HepG2 (cell line): ENCODE data around the gene GDF7. TPM values are rescaled to one million over a fixed set of nuclear protein-coding genes. Genes with fewer than 3 reads are reported as not detected.

Experiments
- ETV6 ChIP-seq: sonication (generic); formaldehyde crosslinking; conservative IDR thresholded peaks from 2 replicates; pipeline ENCODE4 v1.4.0; 2020; ENCODE audit warnings: missing genetic modification reagents
- IRF9 ChIP-seq: sonication (generic); formaldehyde crosslinking; IDR thresholded peaks from 2 replicates; pipeline ENCODE4 v1.8.0; 2022; ENCODE audit warnings: missing genetic modification reagents, mild to moderate bottlenecking, borderline replicate concordance
- ISX ChIP-seq: sonication (generic); formaldehyde crosslinking; conservative IDR thresholded peaks from 2 replicates; pipeline ENCODE4 v1.5.0; 2020; ENCODE audit warnings: missing genetic modification reagents
- JUND ChIP-seq: sonication (generic); formaldehyde crosslinking; IDR thresholded peaks from 2 replicates; pipeline ENCODE4 v1.8.0; 2022; ENCODE audit warnings: mild to moderate bottlenecking, missing genetic modification reagents
- KLF11 ChIP-seq: IDR thresholded peaks from 2 replicates; pipeline ENCODE4 v1.6.1; 2016; ENCODE audit warnings: missing compliant biosample characterization
- MATR3 ChIP-seq: sonication (generic); formaldehyde crosslinking; IDR thresholded peaks from 2 replicates; pipeline ENCODE4 v1.4.0; 2020; ENCODE audit warnings: missing genetic modification reagents
- NFAT5 ChIP-seq: sonication (generic); formaldehyde crosslinking; IDR thresholded peaks from 2 replicates; pipeline ENCODE4 v1.4.0; 2020; ENCODE audit warnings: missing genetic modification reagents
- PHF8 ChIP-seq: sonication (generic); formaldehyde crosslinking; IDR thresholded peaks from 2 replicates; pipeline ENCODE4 v1.5.0; 2020; ENCODE audit warnings: missing genetic modification reagents
- PRPF4 ChIP-seq: fragments of 200-400 bp; formaldehyde crosslinking; IDR thresholded peaks from 2 replicates; pipeline ENCODE4 v1.6.1; 2016; ENCODE audit warnings: low read length, low read depth; ENCODE audit not compliant: poor library complexity, severe bottlenecking
- TP53 ChIP-seq: sonication (generic); formaldehyde crosslinking; conservative IDR thresholded peaks from 2 replicates; pipeline ENCODE4 v1.4.0; 2020; ENCODE audit warnings: missing genetic modification reagents
- ZNF326 ChIP-seq: sonication (generic); formaldehyde crosslinking; IDR thresholded peaks from 2 replicates; pipeline ENCODE4 v1.4.0; 2020; ENCODE audit warnings: missing genetic modification reagents, borderline replicate concordance
- ZNF430 ChIP-seq: sonication (generic); formaldehyde crosslinking; IDR thresholded peaks from 2 replicates; pipeline ENCODE4 v1.9.0; 2021; ENCODE audit warnings: mild to moderate bottlenecking, missing genetic modification reagents
- ZNF709 ChIP-seq: sonication (generic); formaldehyde crosslinking; IDR thresholded peaks from 2 replicates; pipeline ENCODE4 v1.5.0; 2020; ENCODE audit warnings: mild to moderate bottlenecking, missing genetic modification reagents
- polyA plus RNA-seq, 8 experiments: library from polyadenylated mRNA; depleted of rRNA in 3 of 8; stranded (reverse) in 7 of 8; unstranded in 1 of 8; fragments of >200 nt; fragmentation: Illumina TruSeq in 4 of 8; extraction: Trizol in 4 of 8; gene quantifications; 2 replicates each; pipeline versions ENCODE4 v1.2.1 to v1.2.3, GENCODE V29; 2011 to 2016; ENCODE audit warnings: low read depth in 4 of 8, missing spikeins in 1 of 8, mixed read lengths in 1 of 8; ENCODE audit not compliant: insufficient read depth in 1 of 8
- total RNA-seq, 5 experiments: library from RNA; depleted of rRNA; stranded (reverse); fragments of >200 nt; fragmentation: Illumina TruSeq; extraction: Trizol; gene quantifications; 2 replicates each; pipeline ENCODE4 v1.2.3, GENCODE V29; 2016; ENCODE audit warnings: low read depth in 1 of 5
- TF ChIP-seq, protein P1 (sequence below): sonication (generic); formaldehyde crosslinking; IDR thresholded peaks from 2 replicates; pipeline ENCODE4 v1.5.0; 2020; ENCODE audit warnings: mild to moderate bottlenecking, missing genetic modification reagents
- TF ChIP-seq, protein P2 (sequence below): sonication (generic); formaldehyde crosslinking; IDR thresholded peaks from 2 replicates; pipeline ENCODE4 v1.8.0; 2022; ENCODE audit warnings: missing genetic modification reagents, mild to moderate bottlenecking, moderate library complexity, borderline replicate concordance

GDF7 gene
- total and polyA plus RNA-seq, 2 of the 13 experiments (the other 11 are each of a cell fraction or from before 2014, with no cell fraction given), result 1.6 to 15.0 TPM

DNA sequence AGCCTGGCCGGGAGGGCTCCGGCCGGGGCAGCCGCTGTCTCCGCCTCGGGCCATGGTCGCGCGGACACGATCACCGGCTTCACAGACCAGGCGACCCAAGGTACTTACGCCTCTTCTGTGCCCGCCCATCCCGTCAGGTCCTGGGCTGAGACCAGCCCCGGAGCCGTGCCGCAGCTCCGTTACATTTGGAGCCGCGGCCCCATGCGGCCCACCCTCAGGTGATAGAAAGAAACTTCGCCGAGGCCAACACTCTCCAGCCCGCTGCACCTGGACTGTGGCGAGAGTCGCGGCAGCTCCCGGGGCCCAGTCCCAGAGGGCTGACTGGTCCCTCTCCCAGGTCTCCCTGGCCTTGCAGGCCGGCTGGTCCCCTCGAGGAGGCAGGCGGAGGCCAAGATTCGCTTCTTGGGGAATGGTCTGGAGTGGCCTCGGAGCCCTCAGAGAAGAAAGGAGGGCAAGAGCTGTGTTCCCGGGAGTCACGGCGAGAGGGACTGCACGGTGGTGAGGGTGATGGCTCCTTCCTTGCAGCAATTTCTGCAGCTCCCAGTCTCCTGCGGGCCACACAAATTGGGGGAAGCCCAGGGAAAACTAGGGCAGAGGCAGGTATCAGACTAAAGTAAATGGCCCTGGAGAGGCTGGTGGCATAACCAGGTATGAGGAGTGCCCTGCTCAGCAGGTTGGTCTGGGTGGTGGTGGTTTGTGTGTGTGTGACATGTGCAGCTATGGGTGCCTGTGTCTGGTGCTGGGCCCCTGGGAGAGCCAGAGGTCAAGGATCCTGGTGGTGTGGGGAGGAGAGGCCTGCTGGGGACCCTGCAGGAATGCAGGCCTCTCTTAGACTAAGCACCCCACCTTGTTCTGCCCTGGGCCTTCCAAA lies 822 bp downstream of the GDF7 start (continued):
- TF ChIP-seq IRF9 (CRISPR knock-in tag), result no peak
- no peak for TF ChIP-seq ZNF326 (CRISPR knock-in tag)
- no peak for TF ChIP-seq ETV6
- peak; percentile 79 for TF ChIP-seq ZNF430
- TF ChIP-seq ISX, result no peak
- no peak for TF ChIP-seq TP53 (CRISPR knock-in tag)
- no peak; the same call in 1 of the 2 replicates for TF ChIP-seq ZNF709 (CRISPR knock-in tag)
- TF ChIP-seq NFAT5, result 0 out of 2 replicates have a peak, but pooled peaks have one; percentile 31
- TF ChIP-seq PHF8 (CRISPR knock-in tag), result peak; percentile 75
- TF ChIP-seq PRPF4, result no peak
- no peak for TF ChIP-seq KLF11
- TF ChIP-seq, protein P1, sequence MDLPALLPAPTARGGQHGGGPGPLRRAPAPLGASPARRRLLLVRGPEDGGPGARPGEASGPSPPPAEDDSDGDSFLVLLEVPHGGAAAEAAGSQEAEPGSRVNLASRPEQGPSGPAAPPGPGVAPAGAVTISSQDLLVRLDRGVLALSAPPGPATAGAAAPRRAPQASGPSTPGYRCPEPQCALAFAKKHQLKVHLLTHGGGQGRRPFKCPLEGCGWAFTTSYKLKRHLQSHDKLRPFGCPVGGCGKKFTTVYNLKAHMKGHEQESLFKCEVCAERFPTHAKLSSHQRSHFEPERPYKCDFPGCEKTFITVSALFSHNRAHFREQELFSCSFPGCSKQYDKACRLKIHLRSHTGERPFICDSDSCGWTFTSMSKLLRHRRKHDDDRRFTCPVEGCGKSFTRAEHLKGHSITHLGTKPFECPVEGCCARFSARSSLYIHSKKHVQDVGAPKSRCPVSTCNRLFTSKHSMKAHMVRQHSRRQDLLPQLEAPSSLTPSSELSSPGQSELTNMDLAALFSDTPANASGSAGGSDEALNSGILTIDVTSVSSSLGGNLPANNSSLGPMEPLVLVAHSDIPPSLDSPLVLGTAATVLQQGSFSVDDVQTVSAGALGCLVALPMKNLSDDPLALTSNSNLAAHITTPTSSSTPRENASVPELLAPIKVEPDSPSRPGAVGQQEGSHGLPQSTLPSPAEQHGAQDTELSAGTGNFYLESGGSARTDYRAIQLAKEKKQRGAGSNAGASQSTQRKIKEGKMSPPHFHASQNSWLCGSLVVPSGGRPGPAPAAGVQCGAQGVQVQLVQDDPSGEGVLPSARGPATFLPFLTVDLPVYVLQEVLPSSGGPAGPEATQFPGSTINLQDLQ (CRISPR knock-in tag), result 0 out of 2 replicates have a peak, but pooled peaks have one; percentile 28
- no peak for TF ChIP-seq JUND (CRISPR knock-in tag)
- TF ChIP-seq, protein P2, sequence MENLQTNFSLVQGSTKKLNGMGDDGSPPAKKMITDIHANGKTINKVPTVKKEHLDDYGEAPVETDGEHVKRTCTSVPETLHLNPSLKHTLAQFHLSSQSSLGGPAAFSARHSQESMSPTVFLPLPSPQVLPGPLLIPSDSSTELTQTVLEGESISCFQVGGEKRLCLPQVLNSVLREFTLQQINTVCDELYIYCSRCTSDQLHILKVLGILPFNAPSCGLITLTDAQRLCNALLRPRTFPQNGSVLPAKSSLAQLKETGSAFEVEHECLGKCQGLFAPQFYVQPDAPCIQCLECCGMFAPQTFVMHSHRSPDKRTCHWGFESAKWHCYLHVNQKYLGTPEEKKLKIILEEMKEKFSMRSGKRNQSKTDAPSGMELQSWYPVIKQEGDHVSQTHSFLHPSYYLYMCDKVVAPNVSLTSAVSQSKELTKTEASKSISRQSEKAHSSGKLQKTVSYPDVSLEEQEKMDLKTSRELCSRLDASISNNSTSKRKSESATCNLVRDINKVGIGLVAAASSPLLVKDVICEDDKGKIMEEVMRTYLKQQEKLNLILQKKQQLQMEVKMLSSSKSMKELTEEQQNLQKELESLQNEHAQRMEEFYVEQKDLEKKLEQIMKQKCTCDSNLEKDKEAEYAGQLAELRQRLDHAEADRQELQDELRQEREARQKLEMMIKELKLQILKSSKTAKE, result 0 out of 2 replicates have a peak, but pooled peaks have one; percentile 41
- TF ChIP-seq MATR3, result no peak
